ENCODE results near the gene TRIO. TPM values are rescaled to one million over a fixed set of nuclear protein-coding genes. Genes with fewer than 3 reads are reported as not detected.

The TRIO gene
- total and polyA plus RNA-seq, 10 of the 15 experiments (the other 5 are each of a cell fraction or from before 2014, with no cell fraction given), result 5.1 to 96.4 (median 44.6) TPM

GRCh38 chr5:14266686-14267085 is 123.5 kb downstream of the TRIO start:
- ChIA-PET CTCF (interaction anchor here (7.1 to 10.4 kb wide), 2 partner anchors 54 to 156 kb away, joined by 118 to 137 read pairs; no protein-coding TSS in a partner anchor), POLR2A (interaction anchor here (0.6 kb wide), 1 partner anchor 74 kb away, joined by 4 read pairs; no protein-coding TSS in a partner anchor), SMC1A (ENCODE audit: uncharacterized antibody, unreplicated experiment) (interaction anchor here (1.4 to 5.5 kb wide), 2 partner anchors 9 to 153 kb away, joined by 3 to 26 read pairs; no protein-coding TSS in a partner anchor), RAD21 (ENCODE audit: unreplicated experiment) (interaction anchor here (2.1 kb wide), 1 partner anchor 21 kb away, joined by 5 read pairs; no protein-coding TSS in a partner anchor)
- ATAC-seq, result no peak
- Histone ChIP-seq H3K4me3 (no peak overlapping the region), H4K20me1 (ENCODE audit: control insufficient read depth, insufficient read depth) (no peaks in the 10 kb centered on the region; the same call in 1 of the 2 replicates), H3K4me1 (ENCODE audit: control insufficient read depth, insufficient read depth, low read length) (peaks cover 29% of the 10 kb centered on the region), H3K9me3 (replicated peaks; ENCODE audit: control insufficient read depth, insufficient read depth, low read length) (no peaks in the 10 kb centered on the region), H3K27me3 (replicated peaks in 1 of 2; ENCODE audit: control insufficient read depth in 2 of 2, insufficient read depth in 2 of 2, low read length in 1 of 2) (no peaks in the 10 kb centered on the region), H3K36me3 (ENCODE audit: control insufficient read depth in 2 of 2, insufficient read depth in 2 of 2, low read length in 1 of 2) (peaks cover 0 to 2% of the 10 kb centered on the region in 2 experiments; a peak in 3 of 4 replicates), H3K9ac (ENCODE audit: control insufficient read depth, insufficient read depth, low read length) (no peak overlapping the region), H3K27ac (ENCODE audit: control insufficient read depth, insufficient read depth) (no peak overlapping the region), H3K79me2 (ENCODE audit: control insufficient read depth, insufficient read depth, low read length) (peaks cover 81% of the 10 kb centered on the region), H3K4me2 (ENCODE audit: control insufficient read depth, insufficient read depth) (no peak overlapping the region), H2AFZ (ENCODE audit: control insufficient read depth, low read depth, low read length) (no peak overlapping the region)
- intact Hi-C loops (cut with micrococcal nuclease; ENCODE audit: unreplicated experiment), result no loop called here
- no peak for FAIRE-seq
- TF ChIP-seq POLR2AphosphoS2 (IDR thresholded peaks at IDR 0.05; ENCODE audit: low read depth, low read length) (no peak), KDM1A (IDR thresholded peaks at IDR 0.05; ENCODE audit: borderline replicate concordance) (no peak), STAT3 (IDR thresholded peaks at IDR 0.05; ENCODE audit: low read depth, low read length) (no peak), RBBP5 (conservative IDR thresholded peaks at IDR 0.05) (no peak), PML (IDR thresholded peaks at IDR 0.05; ENCODE audit: low read length) (no peak)
- in situ Hi-C loops (cut with MboI), result loop anchor here (5.0 kb wide), 1 partner anchor 159 kb away; no protein-coding TSS in a partner anchor
- WGBS (ENCODE audit: insufficient coverage, insufficient replicate concordance, low lambda C conversion rate, missing lambda C conversion rate), result 35% methylated on average over 3 of the region's 3 CpGs
- DNase-seq (ENCODE audit: low read depth, low spot score), result no peak
- BruUV-seq (replicated peaks), result no TSS peak

GRCh38 chr5:14267166-14267838 is 124.2 kb downstream of the TRIO start:
- FAIRE-seq (no peak), ATAC-seq (no peak), DNase-seq (ENCODE audit: low read depth, low spot score) (no peak)
- intact Hi-C loops (cut with micrococcal nuclease; ENCODE audit: unreplicated experiment) (no loop called here), in situ Hi-C loops (cut with MboI) (loop anchor here (5.0 kb wide), 1 partner anchor 160 kb away; no protein-coding TSS in a partner anchor)
- Histone ChIP-seq H2AFZ (ENCODE audit: control insufficient read depth, low read depth, low read length) (no peak overlapping the region), H3K9me3 (replicated peaks; ENCODE audit: control insufficient read depth, insufficient read depth, low read length) (no peaks in the 10 kb centered on the region), H3K27me3 (replicated peaks in 1 of 2; ENCODE audit: control insufficient read depth in 2 of 2, insufficient read depth in 2 of 2, low read length in 1 of 2) (no peaks in the 10 kb centered on the region), H3K4me3 (no peak overlapping the region), H3K4me2 (ENCODE audit: control insufficient read depth, insufficient read depth) (no peak overlapping the region), H3K27ac (ENCODE audit: control insufficient read depth, insufficient read depth) (no peak overlapping the region), H3K79me2 (ENCODE audit: control insufficient read depth, insufficient read depth, low read length) (peaks cover 76% of the 10 kb centered on the region), H3K4me1 (ENCODE audit: control insufficient read depth, insufficient read depth, low read length) (peaks cover 29% of the 10 kb centered on the region), H3K9ac (ENCODE audit: control insufficient read depth, insufficient read depth, low read length) (no peak overlapping the region), H4K20me1 (ENCODE audit: control insufficient read depth, insufficient read depth) (no peaks in the 10 kb centered on the region; the same call in 1 of the 2 replicates), H3K36me3 (ENCODE audit: control insufficient read depth in 2 of 2, insufficient read depth in 2 of 2, low read length in 1 of 2) (peaks cover 0 to 2% of the 10 kb centered on the region in 2 experiments; a peak in 3 of 4 replicates)
- ChIA-PET CTCF (interaction anchor here (3.6 to 10.4 kb wide), 4 partner anchors 7 to 156 kb away, joined by 39 to 137 read pairs (median 87); no protein-coding TSS in a partner anchor), POLR2A (interaction anchor here (0.9 kb wide), 1 partner anchor 97 kb away, joined by 4 read pairs; no protein-coding TSS in a partner anchor), SMC1A (ENCODE audit: uncharacterized antibody, unreplicated experiment) (interaction anchor here (0.6 to 6.5 kb wide), 9 partner anchors 10 to 274 kb away, joined by 3 to 136 read pairs (median 4); no protein-coding TSS in a partner anchor), RAD21 (ENCODE audit: unreplicated experiment) (interaction anchor here (0.6 to 5.6 kb wide), 9 partner anchors 9 to 157 kb away, joined by 3 to 72 read pairs (median 5); no protein-coding TSS in a partner anchor)
- no TSS peak for BruUV-seq (replicated peaks)
- 55% methylated on average over 5 of the region's 5 CpGs for WGBS (ENCODE audit: insufficient coverage, insufficient replicate concordance, low lambda C conversion rate, missing lambda C conversion rate)
- TF ChIP-seq ZNF592 (IDR thresholded peaks at IDR 0.05) (no peak), NR2C1 (IDR thresholded peaks at IDR 0.05) (no peak), FOS (IDR thresholded peaks at IDR 0.05; ENCODE audit: borderline replicate concordance, extremely low read depth, insufficient read length) (no peak), LARP7 (IDR thresholded peaks at IDR 0.05) (no peak), ATF3 (IDR thresholded peaks at IDR 0.05; ENCODE audit: borderline replicate concordance, extremely low read depth, low read depth, low read length) (no peak), ZNF384 (IDR thresholded peaks at IDR 0.05; ENCODE audit: borderline replicate concordance, low read depth, low read length) (no peak)
